Measurements from ENCODE around the gene COPS6.

- TF ChIP-seq SPI1 (IDR thresholded peaks at IDR 0.05; ENCODE audit: low read depth, low read length) (no peak), POLR2AphosphoS5 (IDR thresholded peaks at IDR 0.05; ENCODE audit: low read depth, low read length) (no peak), POLR2A (IDR thresholded peaks at IDR 0.05; ENCODE audit: low read depth, low read length) (no peak), TAF1 (IDR thresholded peaks at IDR 0.05; ENCODE audit: low read depth, low read length) (no peak)
These were observed 13.9 kb upstream of the COPS6 start for GRCh38 chr7:100074841-100075240.
